ENCODE data around the gene ACIN1.

GRCh38 chr14:23051141-23052057 lies 43.5 kb downstream of the ACIN1 start:
- TF ChIP-seq CTCF (IDR thresholded peaks at IDR 0.05 in 8 of 11, conservative IDR thresholded peaks at IDR 0.05 in 3 of 11) (no peak), POLR2A (IDR thresholded peaks at IDR 0.05) (no peak), POLR2AphosphoS5 (IDR thresholded peaks at IDR 0.05) (no peak)

All from spleen (tissue), 7 donors.